ENCODE measurements around the gene DIMT1. TPM values are rescaled to one million over a fixed set of nuclear protein-coding genes. Genes with fewer than 3 reads are reported as not detected.

The DIMT1 gene
- total RNA-seq (10 to 100 TPM; 17.2 to 20.9 TPM), polyA plus RNA-seq (10 to 100 TPM; 13.9 to 27.6 TPM)
- long read RNA-seq, donor 1, transcript DIMT1-201 (12 exons, 2,859 nt) = major isoform, 14 of 16 reads
- long read RNA-seq, donor 1, partial matches to known transcripts = 0 of 16 reads
- long read RNA-seq, donor 1, other reads (novel, unspliced or antisense) = 0 of 16 reads
- long read RNA-seq, donor 2, partial matches to known transcripts = 0 of 1 reads
- long read RNA-seq, donor 2, other reads (novel, unspliced or antisense) = 0 of 1 reads
- long read RNA-seq, donor 3, partial matches to known transcripts = 0 of 5 reads
- long read RNA-seq, donor 3, other reads (novel, unspliced or antisense) = 0 of 5 reads
- long read RNA-seq, donor 4, partial matches to known transcripts = 12 of 13 reads
- long read RNA-seq, donor 4, other reads (novel, unspliced or antisense) = 0 of 13 reads
- long read RNA-seq, donor 5, transcript DIMT1-201 (12 exons, 2,859 nt) = major isoform, 7 of 9 reads
- long read RNA-seq, donor 5, partial matches to known transcripts = 0 of 9 reads
- long read RNA-seq, donor 5, other reads (novel, unspliced or antisense) = 0 of 9 reads

DNA sequence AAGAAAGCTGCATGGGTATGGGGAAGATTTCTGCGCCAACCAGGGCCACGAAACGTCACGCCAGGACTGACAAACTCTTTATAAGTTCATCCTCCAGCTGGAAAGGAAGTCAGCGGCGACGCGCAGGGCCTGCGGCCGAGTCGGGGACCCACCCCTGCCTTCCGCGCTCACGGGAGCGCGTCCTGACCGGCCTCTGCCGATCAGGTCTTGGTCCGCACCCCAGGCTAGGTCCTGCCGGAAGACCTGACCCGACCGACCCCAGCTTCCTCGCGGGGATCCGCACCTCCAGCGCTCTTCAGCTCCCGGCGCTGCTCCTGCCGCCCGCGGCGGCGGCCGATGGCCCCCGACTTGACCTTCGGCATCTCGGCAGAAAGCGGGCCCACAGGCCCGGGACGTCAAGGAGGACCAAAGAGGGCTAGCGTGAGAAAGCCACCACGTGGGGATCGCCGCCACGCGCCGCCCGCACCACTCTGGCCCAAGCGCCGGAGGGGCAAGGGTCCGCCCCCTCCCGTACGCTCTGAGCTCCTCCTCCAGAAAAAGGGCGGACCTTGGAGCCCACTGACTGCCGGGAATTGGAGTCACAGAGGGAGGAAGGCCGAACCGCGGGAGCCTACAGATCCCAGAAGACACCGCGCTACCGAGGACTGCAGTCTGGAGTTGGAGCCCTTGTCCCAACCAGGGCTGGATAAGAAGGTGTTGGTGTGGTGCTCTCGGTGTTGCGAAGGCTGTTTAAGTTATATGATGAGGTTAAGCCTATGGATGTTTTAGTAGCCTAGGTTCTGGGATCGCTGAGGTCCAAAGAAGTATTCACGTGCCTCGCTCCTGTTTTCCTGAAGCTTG is at the start of gene DIMT1:
Gene DIMT1 (minus strand): TSS at position 495 of the 840 bp plus-strand sequence. CDS start 133 bp downstream, at position 362.
- 0 to 1% methylated on average over 52 to 66 of the region's 66 CpGs for WGBS, 2 donors
- Histone ChIP-seq H3K9me3 (ENCODE audit: control insufficient read depth in 4 of 4, insufficient read depth in 3 of 4, low read length in 3 of 4) (no peaks in the 10 kb centered on the region), H3K4me3 (peak within 1 kb of the TSS; percentile 82), H3K27ac (ENCODE audit: low read depth in 1 of 2, low read length in 1 of 2) (peak within 1 kb of the TSS; percentile 95 to 99), H3K9ac (ENCODE audit: insufficient read depth in 1 of 2, low read length in 2 of 2) (peak within 1 kb of the TSS; percentile 88 to 92), H3K4me1 (ENCODE audit: control insufficient read depth in 5 of 5, insufficient read depth in 5 of 5, low read length in 5 of 5) (peaks cover 0 to 10% (median 5%) of the 10 kb centered on the region in 5 donors), H3K36me3 (ENCODE audit: control insufficient read depth in 4 of 4, insufficient read depth in 4 of 4, low read length in 4 of 4) (peaks cover 3 to 10% (median 6%) of the 10 kb centered on the region in 4 donors), H3K27me3 (ENCODE audit: control insufficient read depth in 3 of 3, insufficient read depth in 3 of 3, low read length in 2 of 3) (no peaks in the 10 kb centered on the region)
- DNase-seq (peak; percentile 97 to 99 (median 99)), ATAC-seq (ENCODE audit: insufficient read depth, low FRiP score) (peak; percentile 100)
- TF ChIP-seq, protein P1, sequence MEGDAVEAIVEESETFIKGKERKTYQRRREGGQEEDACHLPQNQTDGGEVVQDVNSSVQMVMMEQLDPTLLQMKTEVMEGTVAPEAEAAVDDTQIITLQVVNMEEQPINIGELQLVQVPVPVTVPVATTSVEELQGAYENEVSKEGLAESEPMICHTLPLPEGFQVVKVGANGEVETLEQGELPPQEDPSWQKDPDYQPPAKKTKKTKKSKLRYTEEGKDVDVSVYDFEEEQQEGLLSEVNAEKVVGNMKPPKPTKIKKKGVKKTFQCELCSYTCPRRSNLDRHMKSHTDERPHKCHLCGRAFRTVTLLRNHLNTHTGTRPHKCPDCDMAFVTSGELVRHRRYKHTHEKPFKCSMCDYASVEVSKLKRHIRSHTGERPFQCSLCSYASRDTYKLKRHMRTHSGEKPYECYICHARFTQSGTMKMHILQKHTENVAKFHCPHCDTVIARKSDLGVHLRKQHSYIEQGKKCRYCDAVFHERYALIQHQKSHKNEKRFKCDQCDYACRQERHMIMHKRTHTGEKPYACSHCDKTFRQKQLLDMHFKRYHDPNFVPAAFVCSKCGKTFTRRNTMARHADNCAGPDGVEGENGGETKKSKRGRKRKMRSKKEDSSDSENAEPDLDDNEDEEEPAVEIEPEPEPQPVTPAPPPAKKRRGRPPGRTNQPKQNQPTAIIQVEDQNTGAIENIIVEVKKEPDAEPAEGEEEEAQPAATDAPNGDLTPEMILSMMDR (IDR thresholded peaks at IDR 0.05; ENCODE audit: control extremely low read depth, extremely low read depth) = no peak

DNA sequence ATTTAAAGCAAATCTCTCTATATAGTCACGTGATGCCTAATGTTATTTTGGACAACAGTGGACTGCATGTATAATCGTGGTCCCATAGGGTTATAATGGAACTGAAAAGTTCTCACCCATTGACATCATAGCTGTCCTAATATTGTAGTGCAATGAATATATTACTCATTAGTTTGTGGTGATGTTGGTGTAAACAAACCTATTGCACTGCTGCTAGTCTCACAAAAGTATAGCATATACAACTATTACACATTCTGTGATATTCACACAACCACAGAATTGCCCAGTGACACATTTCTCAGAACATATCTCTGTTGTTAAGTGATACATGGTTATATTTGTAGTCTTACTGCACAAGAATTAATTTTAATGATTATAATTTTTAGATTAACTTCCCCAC is 46.6 kb upstream of the DIMT1 start:
- Histone ChIP-seq H3K4me3 (no peak overlapping the region), H3K4me1 (ENCODE audit: control insufficient read depth in 5 of 5, insufficient read depth in 5 of 5, low read length in 5 of 5) (no peaks in the 10 kb centered on the region), H3K9ac (ENCODE audit: insufficient read depth in 1 of 2, low read length in 2 of 2) (no peak overlapping the region), H3K9me3 (ENCODE audit: control insufficient read depth in 4 of 4, insufficient read depth in 3 of 4, low read length in 3 of 4) (no peaks in the 10 kb centered on the region), H3K27me3 (ENCODE audit: control insufficient read depth in 3 of 3, insufficient read depth in 3 of 3, low read length in 2 of 3) (no peaks in the 10 kb centered on the region), H3K27ac (ENCODE audit: low read depth in 1 of 2, low read length in 1 of 2) (no peak overlapping the region), H3K36me3 (ENCODE audit: control insufficient read depth in 4 of 4, insufficient read depth in 4 of 4, low read length in 4 of 4) (peaks cover 5 to 19% (median 10%) of the 10 kb centered on the region in 4 donors)
- DNase-seq (no peak), ATAC-seq (ENCODE audit: insufficient read depth, low FRiP score) (no peak)
- 91 to 97% methylated on average over 2 of the region's 2 CpGs for WGBS, 2 donors
- TF ChIP-seq, protein P1 (IDR thresholded peaks at IDR 0.05; ENCODE audit: control extremely low read depth, extremely low read depth) = no peak

DNA sequence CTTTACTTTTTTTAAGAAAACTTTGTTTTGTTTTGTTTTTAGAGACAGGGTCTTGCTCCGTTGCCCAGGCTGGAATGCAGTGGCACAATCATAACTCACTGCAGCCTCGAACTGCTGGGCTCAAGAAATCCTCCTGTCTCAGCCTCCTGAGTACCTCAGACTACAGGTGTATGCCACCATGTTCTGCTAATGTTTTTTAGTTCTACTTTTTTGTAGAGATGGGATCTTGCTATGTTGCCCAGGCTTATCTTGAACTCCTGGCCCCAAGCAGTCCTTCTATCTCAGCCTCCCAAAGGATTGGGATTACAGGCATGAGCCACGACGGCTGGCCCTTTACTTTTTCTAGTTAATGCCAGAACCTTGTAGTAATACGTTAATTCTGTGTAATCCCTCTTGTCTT is 44.8 kb upstream of the DIMT1 start:
- WGBS, 2 donors = 96 to 97% methylated on average over 5 of the region's 5 CpGs

More for the DNA sequence above, 44.8 kb upstream of the DIMT1 start:
- no peak for ATAC-seq (ENCODE audit: insufficient read depth, low FRiP score)
- Histone ChIP-seq H3K27ac (ENCODE audit: low read depth in 1 of 2, low read length in 1 of 2) (no peak overlapping the region), H3K4me3 (no peak overlapping the region), H3K27me3 (ENCODE audit: control insufficient read depth in 3 of 3, insufficient read depth in 3 of 3, low read length in 2 of 3) (no peaks in the 10 kb centered on the region), H3K36me3 (ENCODE audit: control insufficient read depth in 4 of 4, insufficient read depth in 4 of 4, low read length in 4 of 4) (peaks cover 5 to 16% (median 10%) of the 10 kb centered on the region in 4 donors), H3K9me3 (ENCODE audit: control insufficient read depth in 4 of 4, insufficient read depth in 3 of 4, low read length in 3 of 4) (no peaks in the 10 kb centered on the region), H3K9ac (ENCODE audit: insufficient read depth in 1 of 2, low read length in 2 of 2) (no peak overlapping the region), H3K4me1 (ENCODE audit: control insufficient read depth in 5 of 5, insufficient read depth in 5 of 5, low read length in 5 of 5) (no peaks in the 10 kb centered on the region)
- TF ChIP-seq, protein P1 (IDR thresholded peaks at IDR 0.05; ENCODE audit: control extremely low read depth, extremely low read depth) = no peak
- DNase-seq = no peak

Measured in lung (tissue), 16 donors.